Mucosa of rectum (tissue), 2 donors: Measurements from ENCODE around the gene SRRT.

Experiments used
- H3K27ac ChIP-seq, 2 donors: one replicate each; pipeline ENCODE4 v1.7.0; 2013; ENCODE audit warnings: inconsistent platforms in 2 of 2, low read depth in 2 of 2, low read length in 2 of 2
- H3K27me3 ChIP-seq, 2 donors: one replicate each; pipeline ENCODE4 v1.7.0; 2013; ENCODE audit warnings: low read length in 2 of 2; ENCODE audit not compliant: control insufficient read depth in 2 of 2, insufficient read depth in 2 of 2
- H3K36me3 ChIP-seq, 2 donors: one replicate each; pipeline ENCODE4 v1.7.0; 2013; ENCODE audit warnings: low read length in 2 of 2; ENCODE audit not compliant: control insufficient read depth in 2 of 2, insufficient read depth in 2 of 2
- H3K4me1 ChIP-seq, 2 donors: one replicate each; pipeline ENCODE4 v1.7.0; 2013; ENCODE audit warnings: low read length in 2 of 2, mild to moderate bottlenecking in 1 of 2; ENCODE audit not compliant: control insufficient read depth in 2 of 2, insufficient read depth in 2 of 2
- H3K4me3 ChIP-seq, 2 donors: one replicate each; pipeline ENCODE4 v1.7.0; 2013; ENCODE audit warnings: low read length in 2 of 2
- H3K9ac ChIP-seq, 2 donors: one replicate each; pipeline ENCODE4 v1.7.0; 2013; ENCODE audit warnings: low read length in 2 of 2, low read depth in 1 of 2, mild to moderate bottlenecking in 1 of 2
- H3K9me3 ChIP-seq, 2 donors: one replicate each; pipeline ENCODE4 v1.7.0; 2013; ENCODE audit warnings: low read length in 2 of 2; ENCODE audit not compliant: control insufficient read depth in 2 of 2
- donor health status: healthy.
- donor health status: Normal muscosa, but diverticular disease.

The SRRT gene

DNA sequence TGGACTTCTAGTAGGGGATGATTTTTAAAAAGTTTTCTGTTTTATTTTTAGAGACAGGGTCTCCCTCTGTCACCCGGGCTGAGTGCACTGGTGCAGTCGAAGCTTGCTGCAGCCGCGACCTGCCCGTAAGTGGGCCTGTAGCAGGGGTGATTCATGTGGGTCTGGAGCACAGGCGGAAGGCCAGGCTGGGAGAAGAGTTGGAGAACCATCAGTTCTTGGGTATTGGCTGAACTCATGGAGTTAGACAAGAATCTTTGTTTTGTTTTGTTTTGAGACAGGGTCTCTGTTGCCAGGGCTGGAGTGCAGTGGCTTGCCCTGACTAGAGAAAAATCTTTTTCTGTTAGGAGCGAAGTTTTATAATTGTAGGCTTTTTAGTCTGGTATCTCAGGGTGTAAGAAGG lies 5.7 kb downstream of the SRRT start:
- H3K4me3 ChIP-seq, result no peak overlapping the region
- peaks cover 9 to 12% of the 10 kb centered on the region in 2 donors for H3K4me1 ChIP-seq
- H3K9ac ChIP-seq, result no peak overlapping the region
- no peaks in the 10 kb centered on the region for H3K27me3 ChIP-seq
- H3K9me3 ChIP-seq, result no peaks in the 10 kb centered on the region
- H3K27ac ChIP-seq, result no peak overlapping the region
- peaks cover 51 to 57% of the 10 kb centered on the region in 2 donors for H3K36me3 ChIP-seq

GRCh38 chr7:100881136-100881535 lies 6.2 kb downstream of the SRRT start:
- H3K9ac ChIP-seq, result no peak overlapping the region
- no peaks in the 10 kb centered on the region for H3K27me3 ChIP-seq
- H3K4me1 ChIP-seq, result peaks cover 6 to 7% of the 10 kb centered on the region in 2 donors
- no peak overlapping the region for H3K4me3 ChIP-seq
- no peak overlapping the region for H3K27ac ChIP-seq
- no peaks in the 10 kb centered on the region for H3K9me3 ChIP-seq
- H3K36me3 ChIP-seq, result peaks cover 56 to 62% of the 10 kb centered on the region in 2 donors

GRCh38 chr7:100882201-100882600 lies 7.3 kb downstream of the SRRT start:
- Histone ChIP-seq H3K27ac (no peak overlapping the region), H3K4me3 (no peak overlapping the region), H3K27me3 (no peaks in the 10 kb centered on the region), H3K9ac (no peak overlapping the region), H3K9me3 (no peaks in the 10 kb centered on the region), H3K36me3 (peaks cover 66 to 72% of the 10 kb centered on the region in 2 donors), H3K4me1 (peaks cover 3 to 4% of the 10 kb centered on the region in 2 donors)

- Histone ChIP-seq H3K27ac (no peak overlapping the region), H3K9me3 (no peaks in the 10 kb centered on the region), H3K27me3 (no peaks in the 10 kb centered on the region), H3K4me1 (peaks cover 11% of the 10 kb centered on the region in 2 donors), H3K9ac (no peak overlapping the region), H3K36me3 (peaks cover 63 to 77% of the 10 kb centered on the region in 2 donors), H3K4me3 (no peak overlapping the region)
Observed at GRCh38 chr7:100882785-100883526, 8.1 kb downstream of the SRRT start.

DNA sequence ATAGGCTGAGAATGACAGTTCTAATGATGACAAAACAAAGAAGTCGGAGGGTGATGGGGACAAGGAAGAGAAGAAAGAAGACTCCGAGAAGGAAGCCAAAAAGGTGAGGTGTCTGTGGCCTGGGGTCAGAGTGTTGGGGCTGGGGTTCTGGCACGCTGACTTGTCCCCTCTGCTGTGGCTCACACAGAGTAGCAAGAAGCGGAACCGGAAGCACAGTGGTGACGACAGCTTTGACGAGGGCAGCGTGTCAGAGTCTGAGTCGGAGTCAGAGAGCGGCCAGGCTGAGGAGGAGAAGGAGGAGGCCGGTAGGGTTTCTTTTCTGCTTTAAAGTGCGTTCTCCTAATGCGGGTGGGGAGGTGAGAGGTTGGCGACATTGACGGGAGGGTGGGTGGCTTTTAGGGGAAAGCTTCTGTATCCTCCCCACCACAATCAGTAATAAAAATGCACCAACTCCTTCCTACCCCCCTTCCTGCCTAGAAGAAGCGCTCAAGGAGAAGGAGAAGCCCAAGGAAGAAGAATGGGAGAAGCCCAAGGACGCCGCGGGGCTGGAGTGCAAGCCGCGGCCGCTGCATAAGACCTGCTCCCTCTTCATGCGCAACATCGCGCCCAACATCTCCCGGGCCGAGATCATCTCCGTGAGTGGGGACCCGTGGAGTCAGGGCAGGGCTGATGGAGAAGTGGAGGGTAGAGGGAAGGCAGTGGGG lies 10.0 kb downstream of the SRRT start:
- peaks cover 25 to 26% of the 10 kb centered on the region in 2 donors for H3K4me1 ChIP-seq
- peaks cover 61 to 72% of the 10 kb centered on the region in 2 donors for H3K36me3 ChIP-seq
- H3K9ac ChIP-seq, result no peak overlapping the region
- no peak overlapping the region for H3K4me3 ChIP-seq
- H3K27ac ChIP-seq, result no peak overlapping the region
- no peaks in the 10 kb centered on the region for H3K9me3 ChIP-seq
- no peaks in the 10 kb centered on the region for H3K27me3 ChIP-seq

- Histone ChIP-seq H3K27ac (no peak overlapping the region), H3K4me3 (no peak overlapping the region), H3K9ac (no peak overlapping the region), H3K4me1 (peaks cover 30 to 32% of the 10 kb centered on the region in 2 donors), H3K36me3 (peaks cover 60 to 72% of the 10 kb centered on the region in 2 donors), H3K9me3 (no peaks in the 10 kb centered on the region), H3K27me3 (no peaks in the 10 kb centered on the region)
Observed at GRCh38 chr7:100885440-100886141, 10.7 kb downstream of the SRRT start.

DNA sequence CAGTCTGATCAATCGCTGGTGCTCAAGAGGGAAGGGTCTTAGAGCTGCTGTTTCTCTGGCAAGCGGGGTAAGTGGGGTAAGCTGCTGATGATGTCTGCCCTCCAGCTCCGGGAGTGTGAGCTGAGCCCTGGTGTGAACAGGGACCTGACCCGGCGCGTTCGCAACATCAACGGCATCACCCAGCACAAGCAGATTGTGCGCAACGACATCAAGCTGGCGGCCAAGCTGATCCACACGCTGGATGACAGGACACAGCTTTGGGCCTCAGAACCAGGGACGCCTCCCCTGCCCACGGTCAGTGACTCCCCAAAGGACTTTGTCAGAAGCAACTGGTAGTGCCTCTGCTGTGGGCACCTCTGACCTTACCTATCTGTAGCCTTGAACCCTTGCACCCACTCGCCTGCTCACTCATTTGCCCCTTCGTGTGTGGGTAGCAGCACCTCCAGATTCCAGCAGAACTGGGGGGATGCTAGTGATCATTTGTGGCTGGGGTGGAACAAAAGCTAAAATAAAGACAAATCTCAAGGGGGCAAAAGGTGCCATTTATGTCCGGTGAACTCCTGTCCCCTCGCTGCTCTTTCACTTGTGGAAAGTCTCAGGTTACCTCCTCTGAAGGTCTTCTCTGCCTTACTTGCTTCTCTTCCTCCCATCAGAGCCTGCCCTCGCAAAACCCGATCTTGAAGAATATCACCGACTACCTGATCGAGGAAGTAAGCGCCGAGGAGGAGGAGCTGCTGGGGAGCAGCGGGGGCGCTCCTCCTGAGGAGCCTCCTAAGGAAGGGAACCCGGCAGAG lies 11.4 kb downstream of the SRRT start:
- Histone ChIP-seq H3K9me3 (no peaks in the 10 kb centered on the region), H3K9ac (no peak overlapping the region), H3K4me3 (no peak overlapping the region), H3K4me1 (peaks cover 35 to 39% of the 10 kb centered on the region in 2 donors), H3K27me3 (no peaks in the 10 kb centered on the region), H3K36me3 (peaks cover 58 to 70% of the 10 kb centered on the region in 2 donors), H3K27ac (peak overlapping the region in 1 of 2 donors; percentile 77)

DNA sequence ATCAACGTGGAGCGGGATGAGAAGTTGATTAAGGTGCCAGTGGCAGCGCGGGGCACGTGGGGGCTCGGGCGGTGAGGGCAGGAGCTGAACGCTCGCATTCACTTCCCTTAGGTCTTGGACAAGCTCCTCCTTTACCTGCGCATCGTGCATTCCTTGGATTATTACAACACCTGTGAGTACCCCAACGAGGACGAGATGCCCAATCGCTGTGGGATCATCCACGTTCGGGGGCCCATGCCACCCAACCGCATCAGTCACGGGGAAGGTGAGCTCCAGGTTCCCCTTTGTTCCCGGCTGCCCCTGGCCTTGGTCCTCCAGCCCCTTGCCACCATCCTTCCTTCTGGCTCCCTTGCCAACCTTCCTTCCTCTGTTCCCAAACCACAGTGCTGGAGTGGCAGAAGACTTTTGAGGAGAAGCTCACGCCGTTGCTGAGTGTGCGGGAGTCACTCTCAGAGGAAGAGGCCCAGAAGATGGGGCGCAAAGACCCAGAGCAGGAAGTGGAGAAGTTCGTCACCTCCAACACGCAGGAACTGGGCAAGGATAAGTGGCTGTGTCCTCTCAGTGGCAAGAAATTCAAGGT lies 12.1 kb downstream of the SRRT start:
- peak overlapping the region; percentile 32 to 42 for H3K9ac ChIP-seq

DNA sequence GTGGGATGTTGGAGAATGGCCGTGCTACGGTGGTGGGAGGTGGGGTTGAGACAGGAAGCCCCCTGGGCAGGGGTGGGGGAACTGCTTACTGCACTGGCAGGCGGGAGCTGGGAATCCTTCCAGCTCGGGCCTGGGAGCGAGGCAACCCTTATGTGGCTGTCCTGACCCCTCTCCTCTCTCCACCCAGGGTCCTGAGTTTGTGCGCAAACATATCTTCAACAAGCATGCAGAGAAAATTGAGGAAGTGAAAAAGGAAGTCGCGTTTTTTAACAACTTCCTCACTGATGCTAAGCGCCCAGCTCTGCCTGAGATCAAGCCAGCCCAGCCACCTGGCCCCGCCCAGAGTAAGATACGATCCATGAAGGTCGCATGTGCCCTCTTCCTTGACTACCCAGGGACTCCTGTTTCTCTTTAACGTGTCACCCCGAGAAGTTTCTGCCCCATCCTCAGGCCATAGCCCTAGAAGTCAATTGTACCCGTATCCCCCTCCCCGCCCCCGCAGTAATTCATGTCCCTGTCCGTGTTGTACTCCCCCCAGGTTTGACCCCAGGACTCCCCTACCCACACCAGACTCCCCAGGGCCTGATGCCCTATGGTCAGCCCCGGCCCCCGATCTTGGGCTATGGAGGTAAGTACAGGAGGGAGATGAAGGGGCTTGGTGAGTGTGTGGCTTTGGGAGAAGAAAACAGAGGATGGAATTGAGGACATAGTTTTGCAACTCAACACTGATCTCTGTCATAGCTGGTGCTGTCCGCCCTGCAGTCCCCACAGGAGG lies 12.8 kb downstream of the SRRT start:
- H3K27me3 ChIP-seq, result no peaks in the 10 kb centered on the region
- peaks cover 46 to 56% of the 10 kb centered on the region in 2 donors for H3K36me3 ChIP-seq
- peak overlapping the region; percentile 24 to 42 for H3K9ac ChIP-seq
- H3K9me3 ChIP-seq, result no peaks in the 10 kb centered on the region
- H3K4me1 ChIP-seq, result peaks cover 35 to 39% of the 10 kb centered on the region in 2 donors
- peak overlapping the region in 1 of 2 donors; percentile 74 for H3K4me3 ChIP-seq
- H3K27ac ChIP-seq, result peak overlapping the region; percentile 74 to 77

More for the DNA sequence above, 12.1 kb downstream of the SRRT start:
- Histone ChIP-seq H3K27me3 (no peaks in the 10 kb centered on the region), H3K36me3 (peaks cover 51 to 63% of the 10 kb centered on the region in 2 donors), H3K4me3 (peak overlapping the region; percentile 3 to 51), H3K4me1 (peaks cover 35 to 39% of the 10 kb centered on the region in 2 donors), H3K9me3 (no peaks in the 10 kb centered on the region), H3K27ac (peak overlapping the region; percentile 74 to 77)
